Endothelial cell of umbilical vein (primary cell): ENCODE results near the gene SNX24. TPM values are rescaled to one million over a fixed set of nuclear protein-coding genes. Genes with fewer than 3 reads are reported as not detected.

Experiments
- BruUV-seq: library from RNA; stranded (reverse); fragments of 400-500 nt; replicated peaks from 2 replicates; lab custom pipeline; 2021; lab: Mats Ljungman, UMichigan
- CTCF ChIA-PET: fragments of 300-600, 350-600 bp; sonication (Branson Sonifier 250); formaldehyde crosslinking; loops from one replicate; lab custom pipeline; 2021; ENCODE audit warnings: antibody characterized with exemption, inconsistent platforms; lab: Charles Lee
- POLR2A ChIA-PET: fragments of 300-600, 350-600 bp; sonication (Branson Sonifier 250); formaldehyde crosslinking; loops from one replicate; lab custom pipeline; 2021; ENCODE audit warnings: antibody characterized with exemption, inconsistent platforms; lab: Charles Lee
- DNase-seq: peaks from one replicate; pipeline ENCODE4 v3.0.0-alpha.2; 2011; ENCODE audit warnings: low read depth, low spot score
- FAIRE-seq: peaks from 2 replicates; lab custom pipeline; 2011; peaks lifted over from hg19 to GRCh38; lab: Jason Lieb, UNC
- H2AFZ ChIP-seq: 2 replicates; pipeline ENCODE4 v1.6.0; 2012; ENCODE audit warnings: low read depth, low read length, control low read depth, inconsistent platforms
- H3K27ac ChIP-seq: 2 replicates; pipeline ENCODE4 v1.5.1; 2011; ENCODE audit warnings: low read depth, mild to moderate bottlenecking, control low read depth, low read length, moderate library complexity; ENCODE audit not compliant: insufficient read depth
- H3K27me3 ChIP-seq, 2 experiments: 2 replicates each; pipeline versions ENCODE4 v1.6.0 to v1.6.1; 2011; ENCODE audit warnings: low read length in 2 of 2, mixed read lengths in 1 of 2; ENCODE audit not compliant: control insufficient read depth in 2 of 2, insufficient read depth in 2 of 2
- H3K36me3 ChIP-seq, 2 experiments: 2 replicates in 1 of 2; 3 replicates in 1 of 2; pipeline ENCODE4 v1.5.1; 2011; ENCODE audit warnings: low read length in 2 of 2, mild to moderate bottlenecking in 1 of 2, moderate library complexity in 1 of 2; ENCODE audit not compliant: control insufficient read depth in 2 of 2, insufficient read depth in 2 of 2; ENCODE audit errors: extremely low read depth in 1 of 2
- H3K4me1 ChIP-seq: 3 replicates; pipeline ENCODE4 v1.5.1; 2011; ENCODE audit warnings: mild to moderate bottlenecking, low read length; ENCODE audit not compliant: control insufficient read depth, insufficient read depth; ENCODE audit errors: extremely low read depth
- H3K4me2 ChIP-seq: 2 replicates; pipeline ENCODE4 v1.6.1; 2011; ENCODE audit warnings: low read length, control low read depth, mixed read lengths; ENCODE audit not compliant: insufficient read depth
- H3K4me3 ChIP-seq, 3 experiments: fragments of 200-600 bp in 1 of 3; sonication (generic), shearing (Covaris generic) in 1 of 3; replicated peaks in 1 of 3; 2 replicates each; pipeline ENCODE4 v1.5.1; 2011 to 2016; ENCODE audit warnings: control low read depth in 3 of 3, low read length in 3 of 3, mild to moderate bottlenecking in 2 of 3, inconsistent platforms in 1 of 3, low read depth in 1 of 3, moderate library complexity in 1 of 3; ENCODE audit not compliant: insufficient read depth in 1 of 3
- H3K79me2 ChIP-seq: 2 replicates; pipeline ENCODE4 v1.6.0; 2012; ENCODE audit warnings: low read length, inconsistent platforms; ENCODE audit not compliant: control insufficient read depth, insufficient read depth
- H3K9ac ChIP-seq: replicated peaks from 2 replicates; pipeline ENCODE3; 2011; ENCODE audit warnings: low read length, control low read depth; ENCODE audit not compliant: insufficient read depth; ENCODE audit errors: extremely low read depth
- H3K9me1 ChIP-seq: replicated peaks from 3 replicates; pipeline ENCODE4 v1.6.0; 2011; ENCODE audit warnings: mild to moderate bottlenecking, low read length; ENCODE audit not compliant: control insufficient read depth, insufficient read depth; ENCODE audit errors: extremely low read depth
- H3K9me3 ChIP-seq: replicated peaks from 2 replicates; pipeline ENCODE4 v1.5.1; 2012; ENCODE audit warnings: low read length, inconsistent platforms; ENCODE audit not compliant: control insufficient read depth, insufficient read depth
- H4K20me1 ChIP-seq: replicated peaks from 2 replicates; pipeline ENCODE3; 2011; ENCODE audit warnings: mild to moderate bottlenecking, low read length; ENCODE audit not compliant: control insufficient read depth, insufficient read depth; ENCODE audit errors: extremely low read depth
- EZH2 ChIP-seq: IDR thresholded peaks from 2 replicates; pipeline ENCODE4 v1.6.1; 2012; ENCODE audit warnings: borderline replicate concordance, low read depth, mild to moderate bottlenecking, moderate library complexity, low read length, inconsistent platforms; ENCODE audit not compliant: severe bottlenecking
- FOS ChIP-seq: IDR thresholded peaks from 2 replicates; pipeline ENCODE4 v1.6.1; 2011; ENCODE audit warnings: mild to moderate bottlenecking, low read length, moderate library complexity, borderline replicate concordance; ENCODE audit not compliant: insufficient read depth
- JUN ChIP-seq: IDR thresholded peaks from 2 replicates; pipeline ENCODE4 v1.6.1; 2011; ENCODE audit warnings: borderline replicate concordance, low read depth; ENCODE audit not compliant: insufficient read length, insufficient read depth
- MYC ChIP-seq: IDR thresholded peaks from one replicate; pipeline ENCODE4 v1.6.1; 2011; ENCODE audit warnings: mild to moderate bottlenecking, low read depth, low read length
- POLR2AphosphoS5 ChIP-seq: IDR thresholded peaks from 2 replicates; pipeline ENCODE4 v1.6.1; 2012; ENCODE audit warnings: low read depth, mild to moderate bottlenecking, control low read depth, low read length, moderate library complexity; ENCODE audit not compliant: insufficient read depth
- dilution Hi-C: fragments of 300-500 bp; cut with MboI; formaldehyde crosslinking; loops from one replicate; pipeline ENCODE4 v1.15.0; 2019; ENCODE audit warnings: low sequenced_read_pairs; ENCODE audit not compliant: extremely low pct_ligation_motif_present
- intact Hi-C: fragments of 100-400 bp; cut with micrococcal nuclease; formaldehyde crosslinking; loops from one replicate; pipeline ENCODE4 v1.10.0; 2022
- polyA plus RNA-seq, 4 experiments: library from polyadenylated mRNA; depleted of rRNA in 3 of 4; stranded (reverse) in 3 of 4; unstranded in 1 of 4; fragments of >200 nt; gene quantifications; 2 replicates each; pipeline versions ENCODE4 v1.2.1 to v1.2.3, GENCODE V29; 2011 to 2012; ENCODE audit warnings: missing spikeins in 1 of 4
- total RNA-seq: library from RNA; stranded (reverse); gene quantifications from 2 replicates; pipeline ENCODE4 v1.2.3, GENCODE V29; 2021
- TF ChIP-seq, protein P1 (sequence below), 2 donors: IDR thresholded peaks; 1 replicate in 1 of 2; 2 replicates in 1 of 2; pipeline ENCODE4 v1.5.1; 2011; ENCODE audit warnings: low read length in 2 of 2, mild to moderate bottlenecking in 2 of 2, moderate library complexity in 2 of 2, control low read depth in 1 of 2, inconsistent platforms in 1 of 2, low read depth in 1 of 2; ENCODE audit not compliant: insufficient read depth in 1 of 2; ENCODE audit errors: extremely low read depth in 1 of 2
- TF ChIP-seq, protein P2 (sequence below): IDR thresholded peaks from 2 replicates; pipeline ENCODE4 v1.6.1; 2011; ENCODE audit not compliant: insufficient read depth, insufficient read length

The SNX24 gene
- total and polyA plus RNA-seq, 2 donors (not counting 3 experiments of a cell fraction or from before 2014, with no cell fraction given), result 2.9 to 14.9 TPM

DNA sequence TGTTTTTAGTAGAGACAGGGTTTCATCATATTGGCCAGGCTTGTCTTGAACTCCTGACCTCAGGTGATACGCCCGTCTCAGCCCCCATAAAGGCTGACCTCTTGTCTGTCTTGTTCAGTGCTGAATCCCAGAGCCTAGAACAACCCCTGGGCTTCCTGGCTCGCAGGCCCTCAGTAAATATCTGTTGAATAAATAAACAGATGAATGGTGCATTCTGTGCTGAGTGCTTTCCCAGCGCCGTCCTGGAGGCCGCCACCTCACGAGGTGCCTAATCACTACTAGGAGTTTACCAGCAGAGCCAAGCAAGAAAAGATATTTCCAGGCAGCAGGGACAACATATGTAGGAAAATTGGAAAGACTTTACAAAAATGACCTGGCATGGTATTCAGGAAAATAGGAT is 88.5 kb downstream of the SNX24 start:
- DNase-seq, result no peak

More for the DNA sequence above, 88.5 kb downstream of the SNX24 start:
- Histone ChIP-seq H4K20me1 (no peaks in the 10 kb centered on the region), H3K9me1 (no peaks in the 10 kb centered on the region), H3K9ac (no peak overlapping the region), H3K4me2 (no peak overlapping the region), H3K36me3 (no peaks in the 10 kb centered on the region), H3K4me1 (peaks cover 6% of the 10 kb centered on the region), H3K9me3 (no peaks in the 10 kb centered on the region), H3K79me2 (no peaks in the 10 kb centered on the region), H3K27me3 (no peaks in the 10 kb centered on the region), H2AFZ (no peak overlapping the region), H3K4me3 (no peak overlapping the region), H3K27ac (no peak overlapping the region)
- ChIA-PET POLR2A (no interaction called here), CTCF (no interaction called here)
- no TSS peak for BruUV-seq
- intact Hi-C loops, result no loop called here
- TF ChIP-seq JUN (no peak), EZH2 (no peak), MYC (no peak), FOS (no peak), POLR2AphosphoS5 (no peak)
- TF ChIP-seq, protein P1, sequence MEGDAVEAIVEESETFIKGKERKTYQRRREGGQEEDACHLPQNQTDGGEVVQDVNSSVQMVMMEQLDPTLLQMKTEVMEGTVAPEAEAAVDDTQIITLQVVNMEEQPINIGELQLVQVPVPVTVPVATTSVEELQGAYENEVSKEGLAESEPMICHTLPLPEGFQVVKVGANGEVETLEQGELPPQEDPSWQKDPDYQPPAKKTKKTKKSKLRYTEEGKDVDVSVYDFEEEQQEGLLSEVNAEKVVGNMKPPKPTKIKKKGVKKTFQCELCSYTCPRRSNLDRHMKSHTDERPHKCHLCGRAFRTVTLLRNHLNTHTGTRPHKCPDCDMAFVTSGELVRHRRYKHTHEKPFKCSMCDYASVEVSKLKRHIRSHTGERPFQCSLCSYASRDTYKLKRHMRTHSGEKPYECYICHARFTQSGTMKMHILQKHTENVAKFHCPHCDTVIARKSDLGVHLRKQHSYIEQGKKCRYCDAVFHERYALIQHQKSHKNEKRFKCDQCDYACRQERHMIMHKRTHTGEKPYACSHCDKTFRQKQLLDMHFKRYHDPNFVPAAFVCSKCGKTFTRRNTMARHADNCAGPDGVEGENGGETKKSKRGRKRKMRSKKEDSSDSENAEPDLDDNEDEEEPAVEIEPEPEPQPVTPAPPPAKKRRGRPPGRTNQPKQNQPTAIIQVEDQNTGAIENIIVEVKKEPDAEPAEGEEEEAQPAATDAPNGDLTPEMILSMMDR (IDR thresholded peaks at IDR 0.05; ENCODE audit: extremely low read depth in 1 of 2, insufficient read depth in 1 of 2, low read depth in 1 of 2, low read length in 2 of 2), result no peak
- TF ChIP-seq, protein P2, sequence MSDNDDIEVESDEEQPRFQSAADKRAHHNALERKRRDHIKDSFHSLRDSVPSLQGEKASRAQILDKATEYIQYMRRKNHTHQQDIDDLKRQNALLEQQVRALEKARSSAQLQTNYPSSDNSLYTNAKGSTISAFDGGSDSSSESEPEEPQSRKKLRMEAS, result no peak
- dilution Hi-C loops, result no loop called here
- no peak for FAIRE-seq
